ENCODE data around the gene FIGLA. TPM values are rescaled to one million over a fixed set of nuclear protein-coding genes. Genes with fewer than 3 reads are reported as not detected.

The FIGLA gene
- total RNA-seq, 1 experiment from 2014 or later: not detected

DNA sequence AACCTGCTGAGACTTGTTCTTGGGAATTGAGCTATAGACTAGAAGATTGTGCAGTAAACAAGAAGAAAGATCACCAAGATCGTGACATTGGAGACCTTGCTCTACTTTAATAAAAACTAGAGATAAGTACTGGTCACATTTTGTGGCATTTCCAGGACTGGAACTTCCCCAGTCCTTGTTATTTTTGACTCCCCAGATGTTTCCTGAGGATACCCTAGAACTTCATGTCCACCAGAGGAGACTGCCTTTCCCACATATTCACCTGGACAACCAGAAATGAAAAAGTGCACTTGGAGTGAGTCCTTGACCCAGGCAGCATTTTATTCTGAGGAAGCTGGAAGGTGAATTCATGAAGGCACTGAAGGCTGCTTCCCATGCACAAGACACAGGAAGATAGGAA is 39.5 kb upstream of the FIGLA start:
- H2BK5ac ChIP-seq (ENCODE audit: insufficient read length, low read length): no peak overlapping the region
- H3K79me2 ChIP-seq (ENCODE audit: insufficient read depth, low read length): no peaks in the 10 kb centered on the region
- H4K5ac ChIP-seq (ENCODE audit: insufficient read length, low read depth, low read length): no peak overlapping the region
- no peak overlapping the region for H3K4me3 Mint-ChIP-seq
- no peak overlapping the region for H3K4me2 ChIP-seq (ENCODE audit: insufficient read depth, insufficient read length, low read length)
- H3K23ac ChIP-seq (ENCODE audit: insufficient read length, low read depth, low read length): no peak overlapping the region
- H3K27ac Mint-ChIP-seq: no peak overlapping the region
- H3K9me3 Mint-ChIP-seq: no peaks in the 10 kb centered on the region
- H3K18ac ChIP-seq (ENCODE audit: insufficient read length, low read depth, low read length): no peak overlapping the region
- no peak overlapping the region for H2AK5ac ChIP-seq (ENCODE audit: insufficient read length, low read length)
- H2BK15ac ChIP-seq (ENCODE audit: low read depth, low read length): no peak overlapping the region
- no peak overlapping the region for H2BK20ac ChIP-seq (ENCODE audit: low read depth, low read length, poor library complexity, severe bottlenecking)
- no peaks in the 10 kb centered on the region for H3K27me3 ChIP-seq (ENCODE audit: insufficient read depth, low read length)
- no peaks in the 10 kb centered on the region for H3K23me2 ChIP-seq (ENCODE audit: insufficient read length, low read depth, low read length, poor library complexity, severe bottlenecking)
- H4K20me1 ChIP-seq (ENCODE audit: control insufficient read depth, insufficient read depth, insufficient read length): no peaks in the 10 kb centered on the region
- no CpG with 5 or more reads among the region's 1 CpG for WGBS (ENCODE audit: extremely low coverage, insufficient read length, low lambda C conversion rate)
- H3K4me1 ChIP-seq (ENCODE audit: insufficient read depth, low read length): peaks cover 2% of the 10 kb centered on the region; the same call in 1 of the 2 replicates
- H3K9ac ChIP-seq (ENCODE audit: extremely low read depth, insufficient read length, low read length): no peak overlapping the region
- H3K27me3 Mint-ChIP-seq (ENCODE audit: low read depth): peaks cover 45% of the 10 kb centered on the region
- peaks cover 16 to 20% of the 10 kb centered on the region in 2 experiments for H3K4me1 Mint-ChIP-seq
- H3K36me3 Mint-ChIP-seq (ENCODE audit: insufficient read depth in 1 of 3, low read depth in 3 of 3): no peaks in the 10 kb centered on the region
- TF ChIP-seq, protein P1, sequence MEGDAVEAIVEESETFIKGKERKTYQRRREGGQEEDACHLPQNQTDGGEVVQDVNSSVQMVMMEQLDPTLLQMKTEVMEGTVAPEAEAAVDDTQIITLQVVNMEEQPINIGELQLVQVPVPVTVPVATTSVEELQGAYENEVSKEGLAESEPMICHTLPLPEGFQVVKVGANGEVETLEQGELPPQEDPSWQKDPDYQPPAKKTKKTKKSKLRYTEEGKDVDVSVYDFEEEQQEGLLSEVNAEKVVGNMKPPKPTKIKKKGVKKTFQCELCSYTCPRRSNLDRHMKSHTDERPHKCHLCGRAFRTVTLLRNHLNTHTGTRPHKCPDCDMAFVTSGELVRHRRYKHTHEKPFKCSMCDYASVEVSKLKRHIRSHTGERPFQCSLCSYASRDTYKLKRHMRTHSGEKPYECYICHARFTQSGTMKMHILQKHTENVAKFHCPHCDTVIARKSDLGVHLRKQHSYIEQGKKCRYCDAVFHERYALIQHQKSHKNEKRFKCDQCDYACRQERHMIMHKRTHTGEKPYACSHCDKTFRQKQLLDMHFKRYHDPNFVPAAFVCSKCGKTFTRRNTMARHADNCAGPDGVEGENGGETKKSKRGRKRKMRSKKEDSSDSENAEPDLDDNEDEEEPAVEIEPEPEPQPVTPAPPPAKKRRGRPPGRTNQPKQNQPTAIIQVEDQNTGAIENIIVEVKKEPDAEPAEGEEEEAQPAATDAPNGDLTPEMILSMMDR (conservative IDR thresholded peaks at IDR 0.05): no peak
- no peaks in the 10 kb centered on the region for H3K9me3 ChIP-seq (ENCODE audit: control insufficient read depth, low read depth, low read length)
- no peak overlapping the region for H4K8ac ChIP-seq (replicated peaks; ENCODE audit: insufficient read length, low read depth, low read length)
- no peak overlapping the region for H4K91ac ChIP-seq (ENCODE audit: insufficient read length, low read depth, low read length)
- no peak overlapping the region for H3T11ph ChIP-seq (ENCODE audit: low read length)
- no peak overlapping the region for H2AFZ ChIP-seq (ENCODE audit: low read length)
- no peaks in the 10 kb centered on the region for H3K79me1 ChIP-seq (ENCODE audit: insufficient read depth, low read depth, low read length, poor library complexity, severe bottlenecking)
- no peak overlapping the region for H3K56ac ChIP-seq (ENCODE audit: insufficient read length, low read depth, low read length)
- H3K14ac ChIP-seq (ENCODE audit: insufficient read depth, low read length): no peak overlapping the region
- no peak overlapping the region for H3K27ac ChIP-seq (ENCODE audit: insufficient read length, low read depth, low read length)
- no peak overlapping the region for H3K4ac ChIP-seq (ENCODE audit: low read depth, low read length)
- H2BK12ac ChIP-seq (ENCODE audit: insufficient read length, low read depth, low read length): no peak overlapping the region
- DNase-seq: no peak
- H2BK120ac ChIP-seq (ENCODE audit: low read depth, low read length, poor library complexity, severe bottlenecking): no peak overlapping the region

Data from H9 (cell line).